Measurements from ENCODE around the gene RELN. TPM values are rescaled to one million over a fixed set of nuclear protein-coding genes. Genes with fewer than 3 reads are reported as not detected.

The RELN gene
- total and polyA plus RNA-seq, 3 donors from 2014 or later = 3.8 to 5.8 (median 5.2) TPM

GRCh38 chr7:103718482-103719061 is 270.9 kb downstream of the RELN start:
- no peaks in the 10 kb centered on the region for H3K4me1 ChIP-seq
- H3K36me3 ChIP-seq (ENCODE audit: low read depth, missing control alignments) = no peaks in the 10 kb centered on the region
- H3K27me3 ChIP-seq = no peaks in the 10 kb centered on the region
- TF ChIP-seq POLR2A (IDR thresholded peaks at IDR 0.05) = no peak
- no peak for TF ChIP-seq CTCF (IDR thresholded peaks at IDR 0.05)
- intact Hi-C loops (cut with DNase I; ENCODE audit: low total_unique reads) = no loop called here
- H3K9me3 ChIP-seq = no peaks in the 10 kb centered on the region
- no peak overlapping the region for H3K4me3 ChIP-seq
- no peak for DNase-seq
- no peak overlapping the region for H3K27ac ChIP-seq

GRCh38 chr7:103717574-103717973 is 271.9 kb downstream of the RELN start:
- Histone ChIP-seq H3K4me3 (no peak overlapping the region), H3K9me3 (no peaks in the 10 kb centered on the region), H3K4me1 (no peaks in the 10 kb centered on the region), H3K27ac (no peak overlapping the region), H3K27me3 (no peaks in the 10 kb centered on the region), H3K36me3 (ENCODE audit: low read depth, missing control alignments) (no peaks in the 10 kb centered on the region)
- intact Hi-C loops (cut with DNase I; ENCODE audit: low total_unique reads) = no loop called here
- 82 to 86% methylated on average over 3 of the region's 3 CpGs for WGBS, 2 donors
- TF ChIP-seq POLR2A (IDR thresholded peaks at IDR 0.05) = no peak
- TF ChIP-seq CTCF (IDR thresholded peaks at IDR 0.05) = no peak
- DNase-seq = no peak

DNA sequence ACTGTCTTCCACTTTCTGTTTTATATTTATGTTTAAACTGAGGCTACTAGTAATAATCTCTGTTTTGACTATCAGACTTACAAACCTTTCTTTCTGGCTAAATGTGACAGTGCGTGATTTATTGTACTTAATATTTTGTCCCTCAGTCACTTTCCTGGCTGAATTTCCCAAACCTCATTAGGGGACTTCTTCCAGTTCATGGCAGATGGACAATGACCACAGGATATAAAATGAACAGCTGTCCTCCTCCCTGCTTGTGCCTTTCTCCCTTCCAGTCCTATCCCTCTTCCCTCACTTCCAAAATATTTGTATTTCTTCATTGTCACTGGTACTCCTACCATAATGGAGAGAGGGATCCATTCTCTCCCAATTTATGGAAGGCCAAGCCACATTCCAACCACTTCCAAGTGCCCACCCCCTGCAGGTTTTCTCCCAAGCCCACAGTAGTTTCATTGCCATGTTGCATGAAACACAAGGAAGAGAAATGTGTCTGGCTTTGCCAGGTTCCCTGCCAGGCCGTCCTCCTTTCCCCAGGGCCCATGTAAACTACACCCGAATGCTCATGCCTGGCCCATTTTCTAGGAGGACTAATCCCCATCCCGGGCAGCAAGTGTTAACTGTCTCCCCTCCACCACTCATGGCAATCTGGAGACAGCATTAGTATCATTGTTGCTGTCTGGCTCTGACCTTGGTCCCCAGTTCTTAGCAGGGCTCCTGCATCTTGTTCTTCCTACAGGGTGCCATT is 273.9 kb downstream of the RELN start:
- DNase-seq = no peak
- 89 to 90% methylated on average over 4 of the region's 4 CpGs for WGBS, 2 donors
- Histone ChIP-seq H3K27ac (no peak overlapping the region), H3K4me3 (no peak overlapping the region), H3K27me3 (no peaks in the 10 kb centered on the region), H3K36me3 (ENCODE audit: low read depth, missing control alignments) (no peaks in the 10 kb centered on the region), H3K4me1 (no peaks in the 10 kb centered on the region), H3K9me3 (no peaks in the 10 kb centered on the region)
- no peak for TF ChIP-seq POLR2A (IDR thresholded peaks at IDR 0.05)
- intact Hi-C loops (cut with DNase I; ENCODE audit: low total_unique reads) = no loop called here

DNA sequence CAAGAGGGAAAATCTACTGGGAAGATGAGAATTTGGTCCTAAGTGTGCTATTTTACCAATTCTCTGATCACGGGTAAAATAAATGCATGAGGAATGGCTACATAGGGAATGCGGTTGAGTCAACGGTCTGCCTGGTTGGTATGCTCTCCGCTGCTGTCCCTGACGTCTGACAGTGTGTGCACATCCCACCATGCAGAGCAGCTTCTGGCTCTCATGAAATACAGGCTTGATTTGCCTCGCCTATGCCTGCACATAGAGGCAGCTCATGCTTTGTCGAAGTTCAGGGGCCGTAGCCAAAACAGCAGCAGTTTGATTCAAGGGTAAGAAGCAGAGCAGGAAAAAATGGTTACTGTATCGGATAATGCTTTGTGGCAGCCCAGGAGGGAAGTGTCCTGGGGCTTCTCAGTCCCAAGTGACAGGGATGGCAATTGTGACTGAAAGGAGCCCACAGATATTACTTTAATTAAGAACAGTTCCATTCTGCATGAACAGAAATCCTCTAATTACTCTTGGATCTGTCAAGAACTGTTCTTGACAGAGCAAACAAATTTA is 275.0 kb downstream of the RELN start:
- Histone ChIP-seq H3K27me3 (no peaks in the 10 kb centered on the region), H3K4me1 (no peaks in the 10 kb centered on the region), H3K9me3 (no peaks in the 10 kb centered on the region), H3K36me3 (ENCODE audit: low read depth, missing control alignments) (no peaks in the 10 kb centered on the region), H3K27ac (no peak overlapping the region), H3K4me3 (no peak overlapping the region)
- WGBS, 2 donors = 80 to 86% methylated on average over 9 of the region's 9 CpGs
- intact Hi-C loops (cut with DNase I; ENCODE audit: low total_unique reads) = no loop called here
- no peak for DNase-seq
- TF ChIP-seq CTCF (IDR thresholded peaks at IDR 0.05) = no peak
- no peak for TF ChIP-seq POLR2A (IDR thresholded peaks at IDR 0.05)

DNA sequence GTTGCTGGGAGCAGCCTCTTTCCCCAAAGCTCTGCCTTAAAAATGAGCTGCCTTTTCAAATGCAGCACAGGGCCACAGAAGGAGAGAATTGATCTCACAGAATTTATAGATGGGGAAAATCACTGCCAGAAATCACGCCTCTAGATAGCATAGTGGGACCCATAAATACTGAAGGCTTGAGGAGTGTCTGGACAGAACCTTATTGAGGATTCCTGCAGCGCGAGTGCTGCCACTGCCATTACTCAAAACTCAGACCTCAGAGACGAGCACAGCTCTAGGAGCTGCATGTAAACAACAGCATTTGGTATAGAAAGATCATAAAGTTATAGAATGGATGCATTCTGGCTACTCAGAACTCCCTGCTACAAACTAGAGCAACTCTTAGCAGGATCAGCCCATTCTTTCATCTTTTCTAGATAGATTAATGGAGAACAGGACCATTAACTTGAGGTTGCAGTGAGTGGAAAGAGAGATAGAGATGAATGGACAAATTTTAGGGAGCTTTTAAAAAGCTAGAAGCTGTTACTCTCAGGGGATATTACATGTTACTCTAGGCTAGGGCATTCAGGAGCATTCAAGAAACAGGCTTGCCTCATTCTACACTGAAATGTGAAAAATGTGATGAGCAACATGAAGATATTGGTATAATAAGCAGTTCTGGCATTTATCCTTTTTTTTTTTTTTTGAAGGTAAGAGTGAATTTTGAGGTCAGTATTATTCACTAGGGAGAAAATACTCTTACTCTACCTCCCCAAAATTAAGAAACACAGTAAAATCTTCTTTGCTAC is 276.3 kb downstream of the RELN start:
- H3K27me3 ChIP-seq = no peaks in the 10 kb centered on the region
- WGBS, 2 donors = 69 to 70% methylated on average over 4 of the region's 4 CpGs
- intact Hi-C loops (cut with DNase I; ENCODE audit: low total_unique reads) = no loop called here
- H3K27ac ChIP-seq = no peak overlapping the region
- no peak for DNase-seq
- H3K4me3 ChIP-seq = no peak overlapping the region
- no peaks in the 10 kb centered on the region for H3K36me3 ChIP-seq (ENCODE audit: low read depth, missing control alignments)
- no peak for TF ChIP-seq CTCF (IDR thresholded peaks at IDR 0.05)
- no peak for TF ChIP-seq POLR2A (IDR thresholded peaks at IDR 0.05)
- H3K4me1 ChIP-seq = no peaks in the 10 kb centered on the region
- H3K9me3 ChIP-seq = no peaks in the 10 kb centered on the region

All from testis (tissue), 3 donors.